ENCODE data around the gene KLHDC4.

Gene KLHDC4

DNA sequence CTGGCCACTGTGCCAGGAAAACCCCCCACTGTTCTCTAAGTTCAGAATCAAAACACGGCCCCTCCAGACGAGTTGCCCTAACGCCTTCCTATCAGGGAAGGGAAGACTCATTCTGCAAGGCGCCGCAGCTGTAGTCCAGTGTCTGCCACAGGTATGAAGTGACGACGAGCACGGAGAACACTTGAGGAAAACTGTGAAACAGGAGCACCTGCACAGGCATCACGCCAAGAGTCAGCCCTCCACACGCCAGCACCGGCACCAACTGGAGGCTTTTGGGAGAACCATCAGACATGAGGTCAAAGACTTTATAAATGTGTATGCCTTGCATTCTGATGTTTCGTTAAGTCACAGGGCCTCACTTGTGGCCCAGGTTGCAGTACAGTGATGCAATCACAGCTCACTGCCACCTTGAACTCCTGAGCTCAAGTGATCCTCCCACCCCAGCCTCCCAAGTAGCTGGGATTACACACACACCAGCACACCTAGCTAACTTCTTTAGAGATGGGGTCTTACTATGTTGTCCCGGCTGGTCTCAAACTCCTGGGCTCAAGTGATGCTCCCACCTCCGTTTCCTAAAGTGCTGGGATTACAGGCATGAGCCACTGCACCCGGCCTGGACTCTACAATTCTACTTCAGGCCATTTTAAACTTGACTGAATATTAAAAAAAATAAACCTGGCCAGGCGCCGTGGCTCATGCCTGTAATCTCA, 22.9 kb downstream of the KLHDC4 start:
- no CpG with 5 or more reads among the region's 17 CpGs for WGBS (ENCODE audit: insufficient coverage, insufficient read length)
- Histone ChIP-seq H3K27me3 (ENCODE audit: control insufficient read depth, insufficient read depth, low read length) (no peaks in the 10 kb centered on the region), H3K4me3 (ENCODE audit: low read length) (no peak overlapping the region), H3K4me1 (ENCODE audit: control insufficient read depth, insufficient read depth, low read length) (no peaks in the 10 kb centered on the region), H3K36me3 (ENCODE audit: control insufficient read depth, insufficient read depth, low read length) (peaks cover 24% of the 10 kb centered on the region), H3K27ac (ENCODE audit: low read length) (no peak overlapping the region), H3K9me3 (ENCODE audit: control insufficient read depth, insufficient read depth, low read length) (no peaks in the 10 kb centered on the region)
- no peak for DNase-seq (ENCODE audit: low read depth, low spot score)

DNA sequence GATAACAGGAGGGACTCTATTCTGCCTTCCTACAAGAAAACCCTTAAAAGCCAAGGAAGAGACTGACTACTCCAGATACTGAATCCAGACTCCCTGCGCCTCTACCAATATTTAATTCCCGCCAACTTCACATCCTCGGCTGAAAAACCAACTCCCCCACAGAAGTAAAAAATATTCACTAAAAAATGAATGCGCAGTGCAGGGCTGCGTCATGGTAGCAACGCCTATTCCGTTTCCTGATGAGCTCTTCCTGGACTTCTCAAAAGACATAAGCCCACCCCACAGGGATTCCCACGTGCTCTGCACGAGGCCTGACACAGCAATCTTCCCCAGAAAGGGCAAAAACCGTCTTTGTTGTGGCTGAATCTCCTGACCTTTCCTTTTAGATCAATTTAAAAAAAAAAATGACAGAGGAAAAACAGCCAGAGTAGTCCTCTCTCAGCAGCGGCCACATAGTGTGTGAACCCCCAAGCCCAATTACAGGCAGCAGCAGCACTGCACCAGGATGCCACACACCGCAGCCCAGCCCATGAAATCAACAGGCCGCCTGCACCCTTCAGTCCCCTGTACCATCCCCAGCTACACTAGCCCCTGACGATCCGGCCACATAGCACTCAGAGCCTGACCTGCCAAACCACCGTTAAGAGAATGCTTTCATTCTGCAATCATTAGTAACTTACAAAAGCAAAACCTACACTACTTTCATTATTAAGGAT, 23.9 kb downstream of the KLHDC4 start:
- WGBS (ENCODE audit: insufficient coverage, insufficient read length): 100% methylated on average over 3 of the region's 16 CpGs
- no peak overlapping the region for H3K4me3 ChIP-seq (ENCODE audit: low read length)
- H3K9me3 ChIP-seq (ENCODE audit: control insufficient read depth, insufficient read depth, low read length): no peaks in the 10 kb centered on the region
- peaks cover 16% of the 10 kb centered on the region for H3K36me3 ChIP-seq (ENCODE audit: control insufficient read depth, insufficient read depth, low read length)
- DNase-seq (ENCODE audit: low read depth, low spot score): no peak
- no peaks in the 10 kb centered on the region for H3K27me3 ChIP-seq (ENCODE audit: control insufficient read depth, insufficient read depth, low read length)
- H3K4me1 ChIP-seq (ENCODE audit: control insufficient read depth, insufficient read depth, low read length): no peaks in the 10 kb centered on the region
- no peak overlapping the region for H3K27ac ChIP-seq (ENCODE audit: low read length)

DNA sequence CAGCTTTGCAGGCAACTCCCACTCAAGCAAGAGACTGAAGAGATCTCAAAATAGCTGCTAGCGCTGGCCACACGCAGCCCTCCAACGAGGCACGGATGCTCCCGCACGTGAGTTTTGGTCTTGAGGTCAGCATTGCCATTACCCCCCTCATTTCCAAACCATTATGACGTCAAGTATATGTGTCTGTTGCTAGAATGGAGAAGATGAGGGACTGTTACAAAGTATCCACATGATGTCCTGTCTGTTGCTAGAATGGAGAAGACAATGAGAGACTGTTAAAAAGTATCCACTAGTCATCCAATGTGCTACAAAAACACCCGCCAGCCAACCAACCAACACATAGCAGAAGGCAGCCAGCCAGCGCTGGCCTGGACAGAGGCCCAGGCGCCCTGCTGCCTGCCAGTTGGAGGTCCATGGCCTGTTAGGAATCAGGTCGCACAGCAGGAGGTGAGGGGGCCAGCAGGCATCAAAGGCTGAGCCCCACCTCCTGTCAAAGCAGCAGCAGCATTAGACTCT, 24.8 kb downstream of the KLHDC4 start:
- Histone ChIP-seq H3K27ac (ENCODE audit: low read length) (no peak overlapping the region), H3K36me3 (ENCODE audit: control insufficient read depth, insufficient read depth, low read length) (peaks cover 14% of the 10 kb centered on the region), H3K4me3 (ENCODE audit: low read length) (no peak overlapping the region), H3K9me3 (ENCODE audit: control insufficient read depth, insufficient read depth, low read length) (no peaks in the 10 kb centered on the region), H3K27me3 (ENCODE audit: control insufficient read depth, insufficient read depth, low read length) (no peaks in the 10 kb centered on the region), H3K4me1 (ENCODE audit: control insufficient read depth, insufficient read depth, low read length) (no peaks in the 10 kb centered on the region)
- WGBS (ENCODE audit: insufficient coverage, insufficient read length): no CpG with 5 or more reads among the region's 11 CpGs
- no peak for DNase-seq (ENCODE audit: low read depth, low spot score)

DNA sequence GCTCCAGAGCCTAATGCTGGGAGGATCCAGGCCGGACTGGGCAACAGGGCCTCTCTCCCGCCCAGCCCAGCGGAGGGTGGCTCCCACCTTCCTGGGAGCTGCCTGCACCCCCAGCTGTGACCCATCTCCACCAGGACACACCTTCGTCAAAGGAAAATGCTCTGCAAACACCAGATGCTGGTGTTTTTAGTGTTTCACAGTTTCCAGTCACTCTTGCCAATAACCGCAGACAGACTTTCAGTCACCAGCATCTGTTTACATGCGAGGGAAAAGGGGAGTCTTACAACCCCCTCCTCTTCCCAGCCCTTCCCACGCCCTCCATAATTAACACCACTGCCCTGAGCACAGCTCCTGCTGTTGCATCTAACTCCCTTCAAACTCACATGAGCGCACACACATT, 25.3 kb downstream of the KLHDC4 start:
- Histone ChIP-seq H3K36me3 (ENCODE audit: control insufficient read depth, insufficient read depth, low read length) (peaks cover 13% of the 10 kb centered on the region), H3K4me3 (ENCODE audit: low read length) (no peak overlapping the region), H3K4me1 (ENCODE audit: control insufficient read depth, insufficient read depth, low read length) (no peaks in the 10 kb centered on the region), H3K9me3 (ENCODE audit: control insufficient read depth, insufficient read depth, low read length) (no peaks in the 10 kb centered on the region), H3K27me3 (ENCODE audit: control insufficient read depth, insufficient read depth, low read length) (no peaks in the 10 kb centered on the region), H3K27ac (ENCODE audit: low read length) (no peak overlapping the region)
- no CpG with 5 or more reads among the region's 8 CpGs for WGBS (ENCODE audit: insufficient coverage, insufficient read length)
- DNase-seq (ENCODE audit: low read depth, low spot score): no peak

DNA sequence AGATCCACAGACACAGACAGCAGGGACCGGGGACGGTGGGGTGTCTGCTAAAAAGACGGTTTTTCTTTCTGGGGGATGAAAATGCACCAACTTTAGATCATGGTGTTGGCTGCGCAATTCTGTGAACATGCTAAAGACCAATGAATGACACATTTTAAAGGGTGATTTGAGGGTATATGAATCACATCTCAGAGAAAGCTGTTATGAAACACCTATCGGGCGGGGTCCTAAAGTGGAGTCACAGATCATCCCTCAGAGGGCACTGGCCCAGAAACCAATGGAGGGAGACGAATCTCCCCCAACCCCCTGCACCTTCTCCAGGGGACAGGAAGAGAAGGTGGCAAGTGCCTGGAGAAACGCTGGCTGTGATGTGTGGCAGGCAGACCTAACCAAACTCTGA, 26.0 kb downstream of the KLHDC4 start:
- H3K4me3 ChIP-seq (ENCODE audit: low read length): no peak overlapping the region
- DNase-seq (ENCODE audit: low read depth, low spot score): no peak
- WGBS (ENCODE audit: insufficient coverage, insufficient read length): no CpG with 5 or more reads among the region's 8 CpGs
- no peaks in the 10 kb centered on the region for H3K27me3 ChIP-seq (ENCODE audit: control insufficient read depth, insufficient read depth, low read length)
- no peaks in the 10 kb centered on the region for H3K4me1 ChIP-seq (ENCODE audit: control insufficient read depth, insufficient read depth, low read length)
- no peaks in the 10 kb centered on the region for H3K9me3 ChIP-seq (ENCODE audit: control insufficient read depth, insufficient read depth, low read length)
- peaks cover 9% of the 10 kb centered on the region for H3K36me3 ChIP-seq (ENCODE audit: control insufficient read depth, insufficient read depth, low read length)
- H3K27ac ChIP-seq (ENCODE audit: low read length): no peak overlapping the region

DNA sequence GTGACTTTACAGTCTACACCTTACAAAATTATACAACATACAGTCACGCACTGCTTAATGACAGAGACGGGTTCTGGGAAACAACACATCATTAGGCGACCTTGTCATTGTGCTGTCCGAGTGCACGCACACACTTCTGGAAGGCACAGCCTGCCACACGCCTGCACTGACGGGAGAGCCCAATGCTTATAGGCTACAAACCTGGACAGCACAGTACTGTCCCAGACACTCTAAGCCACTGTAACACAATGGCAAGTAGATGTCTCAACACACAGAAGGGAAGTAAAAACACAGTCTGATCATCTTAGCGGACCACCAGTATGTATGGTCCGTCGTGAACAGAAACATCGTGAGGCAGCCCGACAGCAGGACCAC, 29.8 kb downstream of the KLHDC4 start:
- 0 out of 2 replicates have a peak, but pooled peaks cover 2% of the 10 kb centered on the region for H3K4me1 ChIP-seq (ENCODE audit: control insufficient read depth, insufficient read depth, low read length)
- H3K36me3 ChIP-seq (ENCODE audit: control insufficient read depth, insufficient read depth, low read length): peaks cover 6% of the 10 kb centered on the region
- no CpG with 5 or more reads among the region's 12 CpGs for WGBS (ENCODE audit: insufficient coverage, insufficient read length)
- no peak overlapping the region for H3K27ac ChIP-seq (ENCODE audit: low read length)
- no peak overlapping the region for H3K4me3 ChIP-seq (ENCODE audit: low read length)
- no peaks in the 10 kb centered on the region for H3K9me3 ChIP-seq (ENCODE audit: control insufficient read depth, insufficient read depth, low read length)
- DNase-seq (ENCODE audit: low read depth, low spot score): no peak
- no peaks in the 10 kb centered on the region for H3K27me3 ChIP-seq (ENCODE audit: control insufficient read depth, insufficient read depth, low read length)

DNA sequence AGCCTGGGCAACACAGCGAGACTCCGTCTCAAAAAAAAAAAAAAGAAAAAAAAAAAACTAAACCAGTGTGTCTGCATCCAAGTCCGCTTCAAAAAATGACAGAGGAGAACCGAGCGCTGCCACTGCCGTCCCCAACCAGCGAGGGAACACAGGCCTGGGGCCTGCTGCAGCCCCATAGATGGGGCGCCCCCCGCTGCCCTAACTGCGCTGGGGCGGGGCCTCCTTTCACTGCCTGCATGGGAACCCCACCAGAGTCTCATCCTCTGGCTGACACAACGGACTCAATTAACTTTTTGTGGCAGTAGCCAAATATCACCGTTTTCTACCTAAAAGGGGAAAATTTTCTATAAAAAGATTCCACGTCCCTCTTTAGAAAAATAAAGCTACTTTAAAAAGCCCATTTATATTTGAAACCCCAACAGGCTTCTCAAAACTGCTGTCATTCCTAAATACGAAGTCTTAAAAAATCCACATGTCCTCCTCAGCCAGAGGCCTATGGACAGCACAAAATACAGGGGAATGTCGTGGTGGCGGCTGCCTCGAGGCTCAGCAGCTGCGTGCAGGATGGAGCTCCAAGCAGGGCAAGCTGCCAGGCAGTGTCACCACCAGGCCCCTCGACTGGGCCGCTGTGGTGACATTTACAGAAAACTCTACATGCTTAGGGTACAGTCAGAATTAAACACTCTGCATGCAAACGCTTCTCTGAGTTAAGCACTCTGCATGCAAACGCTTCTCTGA, 30.3 kb downstream of the KLHDC4 start:
- no peak for DNase-seq (ENCODE audit: low read depth, low spot score)
- Histone ChIP-seq H3K27me3 (ENCODE audit: control insufficient read depth, insufficient read depth, low read length) (no peaks in the 10 kb centered on the region), H3K27ac (ENCODE audit: low read length) (no peak overlapping the region), H3K4me1 (ENCODE audit: control insufficient read depth, insufficient read depth, low read length) (0 out of 2 replicates have a peak, but pooled peaks cover 2% of the 10 kb centered on the region), H3K9me3 (ENCODE audit: control insufficient read depth, insufficient read depth, low read length) (no peaks in the 10 kb centered on the region), H3K36me3 (ENCODE audit: control insufficient read depth, insufficient read depth, low read length) (peaks cover 6% of the 10 kb centered on the region), H3K4me3 (ENCODE audit: low read length) (no peak overlapping the region)
- WGBS (ENCODE audit: insufficient coverage, insufficient read length): no CpG with 5 or more reads among the region's 23 CpGs

DNA sequence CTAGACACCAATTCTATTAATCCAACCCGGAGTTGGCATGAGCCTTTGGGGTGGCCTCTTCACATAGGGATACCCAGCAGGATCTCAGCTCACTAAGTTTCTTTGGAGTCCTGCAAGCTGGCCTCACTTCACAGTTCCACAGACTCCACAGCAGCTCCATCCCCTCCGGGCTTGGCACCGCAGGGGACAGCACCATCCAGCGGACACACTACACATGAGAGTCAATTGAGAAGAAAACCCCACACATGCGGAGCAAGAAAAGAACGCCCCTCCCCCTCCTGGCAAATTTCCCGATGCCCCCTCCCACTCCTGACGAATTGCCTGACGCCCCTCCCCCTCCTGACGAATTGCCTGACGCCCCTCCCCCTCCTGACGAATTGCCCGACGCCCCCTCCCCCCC, 31.1 kb downstream of the KLHDC4 start:
- 0 out of 2 replicates have a peak, but pooled peaks cover 2% of the 10 kb centered on the region for H3K4me1 ChIP-seq (ENCODE audit: control insufficient read depth, insufficient read depth, low read length)
- H3K27me3 ChIP-seq (ENCODE audit: control insufficient read depth, insufficient read depth, low read length): no peaks in the 10 kb centered on the region
- H3K4me3 ChIP-seq (ENCODE audit: low read length): no peak overlapping the region
- peaks cover 2% of the 10 kb centered on the region; the same call in 1 of the 2 replicates for H3K36me3 ChIP-seq (ENCODE audit: control insufficient read depth, insufficient read depth, low read length)
- DNase-seq (ENCODE audit: low read depth, low spot score): no peak
- H3K27ac ChIP-seq (ENCODE audit: low read length): no peak overlapping the region
- no CpG with 5 or more reads among the region's 14 CpGs for WGBS (ENCODE audit: insufficient coverage, insufficient read length)
- H3K9me3 ChIP-seq (ENCODE audit: control insufficient read depth, insufficient read depth, low read length): no peaks in the 10 kb centered on the region

DNA sequence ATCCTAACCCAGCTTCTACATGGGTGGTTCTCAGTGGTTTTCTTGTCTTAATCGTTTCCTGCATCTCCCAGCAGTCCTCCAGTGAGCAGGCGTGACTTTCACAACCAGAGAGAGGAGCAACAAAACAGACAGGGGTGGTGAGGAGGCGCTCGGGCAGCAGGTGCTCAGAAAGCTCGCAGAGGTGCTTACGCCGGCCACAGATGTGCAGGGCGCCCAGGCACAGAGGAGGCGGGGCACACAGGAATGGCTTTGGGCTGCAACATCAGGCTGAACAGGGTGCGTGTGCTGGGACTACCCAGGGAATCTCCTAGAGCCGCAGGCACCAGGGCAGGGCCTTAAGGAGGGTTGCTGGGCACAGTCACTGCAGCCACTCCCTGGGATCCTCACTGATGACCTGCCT, 32.6 kb downstream of the KLHDC4 start:
- Histone ChIP-seq H3K4me3 (ENCODE audit: low read length) (no peak overlapping the region), H3K27ac (ENCODE audit: low read length) (no peak overlapping the region), H3K4me1 (ENCODE audit: control insufficient read depth, insufficient read depth, low read length) (0 out of 2 replicates have a peak, but pooled peaks cover 2% of the 10 kb centered on the region), H3K36me3 (ENCODE audit: control insufficient read depth, insufficient read depth, low read length) (peaks cover 8% of the 10 kb centered on the region), H3K9me3 (ENCODE audit: control insufficient read depth, insufficient read depth, low read length) (no peaks in the 10 kb centered on the region), H3K27me3 (ENCODE audit: control insufficient read depth, insufficient read depth, low read length) (no peaks in the 10 kb centered on the region)
- no CpG with 5 or more reads among the region's 11 CpGs for WGBS (ENCODE audit: insufficient coverage, insufficient read length)
- DNase-seq (ENCODE audit: low read depth, low spot score): no peak

DNA sequence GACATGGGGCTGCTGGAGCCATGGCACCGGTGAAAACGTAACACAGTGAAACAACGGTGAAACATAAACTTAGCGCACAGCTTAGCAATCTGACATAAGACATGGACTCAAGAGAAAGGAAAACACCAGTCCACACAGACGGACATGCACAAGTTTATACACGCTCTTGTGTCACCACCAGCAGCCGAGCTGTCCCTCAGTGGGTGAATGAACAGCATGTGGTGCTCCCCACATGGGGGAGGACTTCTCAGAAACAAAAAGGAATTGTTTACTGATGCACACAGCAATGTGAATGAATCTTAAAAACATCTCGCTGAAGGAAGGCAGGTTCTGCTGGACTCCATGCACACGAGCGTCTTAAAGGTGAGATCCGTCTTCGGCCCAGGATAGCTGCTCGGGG, 34.2 kb downstream of the KLHDC4 start:
- no peak overlapping the region for H3K4me3 ChIP-seq (ENCODE audit: low read length)
- peaks cover 2% of the 10 kb centered on the region; the same call in 1 of the 2 replicates for H3K4me1 ChIP-seq (ENCODE audit: control insufficient read depth, insufficient read depth, low read length)
- no CpG with 5 or more reads among the region's 13 CpGs for WGBS (ENCODE audit: insufficient coverage, insufficient read length)
- DNase-seq (ENCODE audit: low read depth, low spot score): no peak
- peaks cover 8% of the 10 kb centered on the region for H3K36me3 ChIP-seq (ENCODE audit: control insufficient read depth, insufficient read depth, low read length)
- no peak overlapping the region for H3K27ac ChIP-seq (ENCODE audit: low read length)
- H3K27me3 ChIP-seq (ENCODE audit: control insufficient read depth, insufficient read depth, low read length): no peaks in the 10 kb centered on the region
- H3K9me3 ChIP-seq (ENCODE audit: control insufficient read depth, insufficient read depth, low read length): no peaks in the 10 kb centered on the region

All from iPS DF 6.9 (cell line).